ENCODE data around the gene MST1.

GRCh38 chr3:49654176-49654825, 35.0 kb downstream of the MST1 start:
- TF ChIP-seq ARID4B (CRISPR knock-in tag; IDR thresholded peaks at IDR 0.05; ENCODE audit: borderline replicate concordance) (no peak), CTCF (IDR thresholded peaks at IDR 0.05) (no peak), KAT7 (CRISPR knock-in tag; IDR thresholded peaks at IDR 0.05; ENCODE audit: borderline replicate concordance) (no peak), ATF3 (CRISPR knock-in tag; conservative IDR thresholded peaks at IDR 0.05) (no peak), HMGA2 (CRISPR knock-in tag; IDR thresholded peaks at IDR 0.05) (no peak)

Measured in WTC11 (cell line).